Myocyte (in vitro differentiated cells): Measurements from ENCODE around the gene NR2F2. TPM values are rescaled to one million over a fixed set of nuclear protein-coding genes. Genes with fewer than 3 reads are reported as not detected.

ENCODE experiments used
- DNase-seq: peaks from one replicate; pipeline ENCODE4 v3.0.0-alpha.2; 2012; ENCODE audit warnings: low read depth
- total RNA-seq: library from RNA; depleted of rRNA; stranded (reverse); fragments of >200 nt; gene quantifications from 2 replicates; pipeline ENCODE4 v1.2.3, GENCODE V29; 2014

The NR2F2 gene
- total RNA-seq, 1 donor from 2014 or later = 8.7 TPM

- DNase-seq = no peak
Measured at GRCh38 chr15:96316953-96317629, 13.4 kb upstream of the NR2F2 start.

GRCh38 chr15:96320107-96320506 lies 10.4 kb upstream of the NR2F2 start:
- no peak for DNase-seq

GRCh38 chr15:96320703-96321638 lies 9.5 kb upstream of the NR2F2 start:
- DNase-seq = no peak

GRCh38 chr15:96321639-96322535 lies 8.6 kb upstream of the NR2F2 start:
- DNase-seq = no peak

GRCh38 chr15:96322536-96323318 lies 7.8 kb upstream of the NR2F2 start:
- no peak for DNase-seq

GRCh38 chr15:96323319-96324145 lies 7.0 kb upstream of the NR2F2 start:
- DNase-seq = no peak

GRCh38 chr15:96324192-96324895 lies 6.2 kb upstream of the NR2F2 start:
- no peak for DNase-seq

- no peak for DNase-seq
Measured at GRCh38 chr15:96324940-96325540, 5.5 kb upstream of the NR2F2 start.

- DNase-seq = no peak
Measured at GRCh38 chr15:96325541-96326327, 4.8 kb upstream of the NR2F2 start.

- DNase-seq = peak; percentile 71
Measured at GRCh38 chr15:96326328-96327154, 4.0 kb upstream of the NR2F2 start.

GRCh38 chr15:96327155-96327741 lies 3.3 kb upstream of the NR2F2 start:
- peak; percentile 87 for DNase-seq

GRCh38 chr15:96328181-96328876 lies 2.2 kb upstream of the NR2F2 start:
- DNase-seq = no peak

GRCh38 chr15:96328877-96329195 lies 1.7 kb upstream of the NR2F2 start:
- DNase-seq = no peak

- no peak for DNase-seq
Measured at GRCh38 chr15:96329403-96329981, 1.0 kb upstream of the NR2F2 start.

- peak; percentile 87 for DNase-seq
Measured at GRCh38 chr15:96330064-96330449, 443 bp upstream of the NR2F2 start.
